ENCODE measurements around the gene IGF1R.

DNA sequence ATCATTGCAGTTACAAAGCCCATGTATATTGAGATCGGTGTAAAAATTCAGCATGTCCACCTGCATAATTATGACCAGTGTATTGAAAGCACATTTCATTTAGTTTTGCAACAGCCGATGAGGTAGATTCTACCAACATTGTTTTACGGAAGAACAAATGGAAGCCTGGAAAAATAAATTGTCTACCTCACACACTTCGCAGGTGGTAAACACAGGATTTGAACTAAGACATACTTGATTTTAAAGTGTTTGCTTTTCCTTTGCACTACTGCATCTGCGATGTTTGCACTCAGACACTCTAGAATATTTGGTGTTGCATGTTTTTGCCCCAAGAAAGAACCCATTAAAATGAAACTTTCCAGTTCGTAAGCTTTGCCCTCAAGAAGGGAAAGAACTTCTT, 210.8 kb downstream of the IGF1R start:
- TF ChIP-seq, protein P1, sequence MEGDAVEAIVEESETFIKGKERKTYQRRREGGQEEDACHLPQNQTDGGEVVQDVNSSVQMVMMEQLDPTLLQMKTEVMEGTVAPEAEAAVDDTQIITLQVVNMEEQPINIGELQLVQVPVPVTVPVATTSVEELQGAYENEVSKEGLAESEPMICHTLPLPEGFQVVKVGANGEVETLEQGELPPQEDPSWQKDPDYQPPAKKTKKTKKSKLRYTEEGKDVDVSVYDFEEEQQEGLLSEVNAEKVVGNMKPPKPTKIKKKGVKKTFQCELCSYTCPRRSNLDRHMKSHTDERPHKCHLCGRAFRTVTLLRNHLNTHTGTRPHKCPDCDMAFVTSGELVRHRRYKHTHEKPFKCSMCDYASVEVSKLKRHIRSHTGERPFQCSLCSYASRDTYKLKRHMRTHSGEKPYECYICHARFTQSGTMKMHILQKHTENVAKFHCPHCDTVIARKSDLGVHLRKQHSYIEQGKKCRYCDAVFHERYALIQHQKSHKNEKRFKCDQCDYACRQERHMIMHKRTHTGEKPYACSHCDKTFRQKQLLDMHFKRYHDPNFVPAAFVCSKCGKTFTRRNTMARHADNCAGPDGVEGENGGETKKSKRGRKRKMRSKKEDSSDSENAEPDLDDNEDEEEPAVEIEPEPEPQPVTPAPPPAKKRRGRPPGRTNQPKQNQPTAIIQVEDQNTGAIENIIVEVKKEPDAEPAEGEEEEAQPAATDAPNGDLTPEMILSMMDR (IDR thresholded peaks at IDR 0.05; ENCODE audit: extremely low read depth in 1 of 2, insufficient read depth in 1 of 2, low read depth in 1 of 2, low read length in 2 of 2) = no peak
- no peak for TF ChIP-seq POLR2A (IDR thresholded peaks at IDR 0.05; ENCODE audit: low read depth, low read length)
